Measurements from ENCODE around the gene UPB1.

DNA sequence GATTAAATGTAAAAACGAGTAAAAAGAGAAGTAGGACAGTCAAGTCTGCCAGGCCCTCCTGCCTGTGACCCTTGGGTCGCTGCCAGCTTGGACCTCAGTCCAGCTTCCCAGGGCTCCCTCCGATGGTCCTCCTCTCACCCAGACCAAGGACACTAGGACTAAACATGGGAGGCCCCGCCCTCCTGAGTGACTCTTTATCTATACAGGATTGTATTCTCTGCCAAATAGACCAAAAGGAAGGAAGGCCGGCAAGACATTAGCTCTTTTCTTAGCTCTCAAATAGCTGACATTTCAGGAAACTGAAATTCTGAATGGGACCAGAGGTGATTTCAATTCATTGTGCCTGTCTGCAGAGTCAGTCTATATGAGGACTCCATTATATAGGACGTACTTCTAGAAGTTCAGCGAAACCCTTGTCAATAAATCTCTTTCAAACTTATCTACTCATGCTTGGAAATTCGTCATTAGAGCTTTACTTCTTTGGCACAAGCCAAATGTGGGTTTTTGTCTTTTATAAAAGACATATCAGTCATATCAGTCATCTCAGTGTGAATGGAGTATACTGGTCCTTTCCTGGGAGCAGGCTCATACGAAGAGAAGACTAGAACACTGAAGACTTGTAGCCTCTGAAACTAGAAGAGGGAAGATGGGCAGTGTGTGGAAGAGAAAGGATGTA is 39.2 kb upstream of the UPB1 start:
- TF ChIP-seq, protein P1, sequence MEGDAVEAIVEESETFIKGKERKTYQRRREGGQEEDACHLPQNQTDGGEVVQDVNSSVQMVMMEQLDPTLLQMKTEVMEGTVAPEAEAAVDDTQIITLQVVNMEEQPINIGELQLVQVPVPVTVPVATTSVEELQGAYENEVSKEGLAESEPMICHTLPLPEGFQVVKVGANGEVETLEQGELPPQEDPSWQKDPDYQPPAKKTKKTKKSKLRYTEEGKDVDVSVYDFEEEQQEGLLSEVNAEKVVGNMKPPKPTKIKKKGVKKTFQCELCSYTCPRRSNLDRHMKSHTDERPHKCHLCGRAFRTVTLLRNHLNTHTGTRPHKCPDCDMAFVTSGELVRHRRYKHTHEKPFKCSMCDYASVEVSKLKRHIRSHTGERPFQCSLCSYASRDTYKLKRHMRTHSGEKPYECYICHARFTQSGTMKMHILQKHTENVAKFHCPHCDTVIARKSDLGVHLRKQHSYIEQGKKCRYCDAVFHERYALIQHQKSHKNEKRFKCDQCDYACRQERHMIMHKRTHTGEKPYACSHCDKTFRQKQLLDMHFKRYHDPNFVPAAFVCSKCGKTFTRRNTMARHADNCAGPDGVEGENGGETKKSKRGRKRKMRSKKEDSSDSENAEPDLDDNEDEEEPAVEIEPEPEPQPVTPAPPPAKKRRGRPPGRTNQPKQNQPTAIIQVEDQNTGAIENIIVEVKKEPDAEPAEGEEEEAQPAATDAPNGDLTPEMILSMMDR (IDR thresholded peaks at IDR 0.05): no peak
- TF ChIP-seq POLR2A (IDR thresholded peaks at IDR 0.05): no peak

Data from Peyer's patch (tissue), 4 donors.